HepG2 (cell line): ENCODE results near the gene SMIM13. TPM values are rescaled to one million over a fixed set of nuclear protein-coding genes. Genes with fewer than 3 reads are reported as not detected.

ENCODE experiments used
- CREM ChIP-seq, 2 experiments: sonication (generic) in 1 of 2; formaldehyde crosslinking in 1 of 2; IDR thresholded peaks; 2 replicates each; pipeline versions ENCODE4 v1.4.0 to v1.6.1; 2016 to 2020; ENCODE audit warnings: antibody characterized with exemption in 1 of 2, mild to moderate bottlenecking in 1 of 2, missing genetic modification reagents in 1 of 2
- HHEX ChIP-seq: IDR thresholded peaks from 2 replicates; pipeline ENCODE4 v1.6.1; 2016; ENCODE audit warnings: control low read depth
- HMG20A ChIP-seq: IDR thresholded peaks from 2 replicates; pipeline ENCODE4 v1.6.1; 2016; ENCODE audit warnings: borderline replicate concordance
- KAT2B ChIP-seq: fragments of 150-350 bp; IDR thresholded peaks from 2 replicates; pipeline ENCODE4 v1.6.1; 2014; ENCODE audit warnings: low read depth, low read length, borderline replicate concordance
- STAT6 ChIP-seq: sonication (generic); formaldehyde crosslinking; IDR thresholded peaks from 2 replicates; pipeline ENCODE4 v1.4.0; 2020; ENCODE audit warnings: missing genetic modification reagents, mild to moderate bottlenecking, borderline replicate concordance
- TARDBP ChIP-seq: sonication (generic); formaldehyde crosslinking; IDR thresholded peaks from 2 replicates; pipeline ENCODE4 v1.8.0; 2022; ENCODE audit warnings: mild to moderate bottlenecking, missing genetic modification reagents
- TBX3 ChIP-seq: fragments of 450-650 bp; IDR thresholded peaks from 2 replicates; pipeline ENCODE4 v1.6.1; 2017; ENCODE audit warnings: antibody characterized with exemption, mild to moderate bottlenecking, inconsistent platforms, borderline replicate concordance
- TCF7 ChIP-seq: sonication (generic); IDR thresholded peaks from 2 replicates; pipeline ENCODE4 v1.6.1; 2016; ENCODE audit warnings: antibody characterized with exemption, low read depth
- THYN1 ChIP-seq: sonication (generic); formaldehyde crosslinking; IDR thresholded peaks from 2 replicates; pipeline ENCODE4 v1.8.1; 2023; ENCODE audit warnings: low read depth, mild to moderate bottlenecking, moderate library complexity, missing genetic modification reagents, borderline replicate concordance
- ZBTB21 ChIP-seq: sonication (generic); formaldehyde crosslinking; IDR thresholded peaks from 2 replicates; pipeline ENCODE4 v1.4.0; 2020; ENCODE audit warnings: missing genetic modification reagents
- ZNF460 ChIP-seq: sonication (generic); formaldehyde crosslinking; IDR thresholded peaks from 2 replicates; pipeline ENCODE4 v1.5.1; 2020; ENCODE audit warnings: missing genetic modification reagents, mild to moderate bottlenecking, borderline replicate concordance
- polyA plus RNA-seq, 8 experiments: library from polyadenylated mRNA; depleted of rRNA in 3 of 8; stranded (reverse) in 7 of 8; unstranded in 1 of 8; fragments of >200 nt; fragmentation: Illumina TruSeq in 4 of 8; extraction: Trizol in 4 of 8; gene quantifications; 2 replicates each; pipeline versions ENCODE4 v1.2.1 to v1.2.3, GENCODE V29; 2011 to 2016; ENCODE audit warnings: low read depth in 4 of 8, missing spikeins in 1 of 8, mixed read lengths in 1 of 8; ENCODE audit not compliant: insufficient read depth in 1 of 8
- total RNA-seq, 5 experiments: library from RNA; depleted of rRNA; stranded (reverse); fragments of >200 nt; fragmentation: Illumina TruSeq; extraction: Trizol; gene quantifications; 2 replicates each; pipeline ENCODE4 v1.2.3, GENCODE V29; 2016; ENCODE audit warnings: low read depth in 1 of 5
- TF ChIP-seq, protein P1 (sequence below): fragments of 450-650 bp; IDR thresholded peaks from 2 replicates; pipeline ENCODE4 v1.6.1; 2016
- TF ChIP-seq, protein P2 (sequence below): sonication (generic); formaldehyde crosslinking; IDR thresholded peaks from 2 replicates; pipeline ENCODE4 v1.4.0; 2020; ENCODE audit warnings: missing genetic modification reagents
- TF ChIP-seq, protein P3 (sequence below): IDR thresholded peaks from 2 replicates; pipeline ENCODE4 v1.6.1; 2016
- TF ChIP-seq, protein P4 (sequence below): sonication (generic); formaldehyde crosslinking; IDR thresholded peaks from 2 replicates; pipeline ENCODE4 v1.8.0; 2022; ENCODE audit warnings: missing genetic modification reagents, mild to moderate bottlenecking, inconsistent platforms, borderline replicate concordance

SMIM13 gene
- total and polyA plus RNA-seq, 2 of the 13 experiments (the other 11 are each of a cell fraction or from before 2014, with no cell fraction given): 2.7 to 10.2 TPM

GRCh38 chr6:11066505-11067347, 26.9 kb upstream of the SMIM13 start (continued):
- peak; percentile 91 for TF ChIP-seq TCF7
- TF ChIP-seq TBX3: peak; percentile 66; the same call in 1 of the 2 replicates
- TF ChIP-seq, protein P1, sequence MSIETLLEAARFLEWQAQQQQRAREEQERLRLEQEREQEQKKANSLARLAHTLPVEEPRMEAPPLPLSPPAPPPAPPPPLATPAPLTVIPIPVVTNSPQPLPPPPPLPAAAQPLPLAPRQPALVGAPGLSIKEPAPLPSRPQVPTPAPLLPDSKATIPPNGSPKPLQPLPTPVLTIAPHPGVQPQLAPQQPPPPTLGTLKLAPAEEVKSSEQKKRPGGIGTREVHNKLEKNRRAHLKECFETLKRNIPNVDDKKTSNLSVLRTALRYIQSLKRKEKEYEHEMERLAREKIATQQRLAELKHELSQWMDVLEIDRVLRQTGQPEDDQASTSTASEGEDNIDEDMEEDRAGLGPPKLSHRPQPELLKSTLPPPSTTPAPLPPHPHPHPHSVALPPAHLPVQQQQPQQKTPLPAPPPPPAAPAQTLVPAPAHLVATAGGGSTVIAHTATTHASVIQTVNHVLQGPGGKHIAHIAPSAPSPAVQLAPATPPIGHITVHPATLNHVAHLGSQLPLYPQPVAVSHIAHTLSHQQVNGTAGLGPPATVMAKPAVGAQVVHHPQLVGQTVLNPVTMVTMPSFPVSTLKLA: peak; percentile 59
- TF ChIP-seq THYN1: no peak
- TF ChIP-seq, protein P2, sequence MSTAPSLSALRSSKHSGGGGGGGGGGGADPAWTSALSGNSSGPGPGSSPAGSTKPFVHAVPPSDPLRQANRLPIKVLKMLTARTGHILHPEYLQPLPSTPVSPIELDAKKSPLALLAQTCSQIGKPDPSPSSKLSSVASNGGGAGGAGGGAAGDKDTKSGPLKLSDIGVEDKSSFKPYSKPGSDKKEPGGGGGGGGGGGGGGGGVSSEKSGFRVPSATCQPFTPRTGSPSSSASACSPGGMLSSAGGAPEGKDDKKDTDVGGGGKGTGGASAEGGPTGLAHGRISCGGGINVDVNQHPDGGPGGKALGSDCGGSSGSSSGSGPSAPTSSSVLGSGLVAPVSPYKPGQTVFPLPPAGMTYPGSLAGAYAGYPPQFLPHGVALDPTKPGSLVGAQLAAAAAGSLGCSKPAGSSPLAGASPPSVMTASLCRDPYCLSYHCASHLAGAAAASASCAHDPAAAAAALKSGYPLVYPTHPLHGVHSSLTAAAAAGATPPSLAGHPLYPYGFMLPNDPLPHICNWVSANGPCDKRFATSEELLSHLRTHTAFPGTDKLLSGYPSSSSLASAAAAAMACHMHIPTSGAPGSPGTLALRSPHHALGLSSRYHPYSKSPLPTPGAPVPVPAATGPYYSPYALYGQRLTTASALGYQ (CRISPR knock-in tag): peak; percentile 90
- TF ChIP-seq, protein P3, sequence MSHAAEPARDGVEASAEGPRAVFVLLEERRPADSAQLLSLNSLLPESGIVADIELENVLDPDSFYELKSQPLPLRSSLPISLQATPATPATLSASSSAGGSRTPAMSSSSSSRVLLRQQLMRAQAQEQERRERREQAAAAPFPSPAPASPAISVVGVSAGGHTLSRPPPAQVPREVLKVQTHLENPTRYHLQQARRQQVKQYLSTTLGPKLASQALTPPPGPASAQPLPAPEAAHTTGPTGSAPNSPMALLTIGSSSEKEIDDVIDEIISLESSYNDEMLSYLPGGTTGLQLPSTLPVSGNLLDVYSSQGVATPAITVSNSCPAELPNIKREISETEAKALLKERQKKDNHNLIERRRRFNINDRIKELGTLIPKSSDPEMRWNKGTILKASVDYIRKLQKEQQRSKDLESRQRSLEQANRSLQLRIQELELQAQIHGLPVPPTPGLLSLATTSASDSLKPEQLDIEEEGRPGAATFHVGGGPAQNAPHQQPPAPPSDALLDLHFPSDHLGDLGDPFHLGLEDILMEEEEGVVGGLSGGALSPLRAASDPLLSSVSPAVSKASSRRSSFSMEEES: peak; percentile 71; the same call in 1 of the 2 replicates
- TF ChIP-seq ZNF460 (CRISPR knock-in tag): no peak
- peak; percentile 32; the same call in 1 of the 2 replicates for TF ChIP-seq HHEX (CRISPR knock-in tag)
- peak; percentile 85; the same call in 1 of the 2 replicates for TF ChIP-seq ZBTB21
- TF ChIP-seq, protein P4, sequence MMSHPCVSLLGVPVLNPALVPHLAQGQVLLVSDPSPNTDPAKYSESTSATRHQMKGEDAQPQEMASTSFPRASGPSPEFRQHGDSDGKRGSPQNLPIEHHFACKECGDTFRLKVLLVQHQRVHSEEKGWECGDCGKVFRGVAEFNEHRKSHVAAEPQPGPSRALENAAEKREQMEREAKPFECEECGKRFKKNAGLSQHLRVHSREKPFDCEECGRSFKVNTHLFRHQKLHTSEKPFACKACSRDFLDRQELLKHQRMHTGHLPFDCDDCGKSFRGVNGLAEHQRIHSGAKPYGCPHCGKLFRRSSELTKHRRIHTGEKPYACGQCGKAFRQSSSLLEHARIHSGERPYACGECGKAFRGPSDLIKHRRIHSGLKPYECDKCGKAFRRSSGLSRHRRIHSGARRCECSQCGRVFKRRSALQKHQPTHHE (CRISPR knock-in tag): no peak
- TF ChIP-seq STAT6 (CRISPR knock-in tag): no peak
- TF ChIP-seq HMG20A: peak; percentile 49; the same call in 1 of the 2 replicates
- peak; percentile 93 for TF ChIP-seq CREM (IDR thresholded peaks at IDR 0.05)
- TF ChIP-seq CREM (CRISPR knock-in tag; IDR thresholded peaks at IDR 0.05): no peak
- TF ChIP-seq TARDBP (CRISPR knock-in tag): peak; percentile 63; the same call in 1 of the 2 replicates
- TF ChIP-seq KAT2B: no peak
